Peyer's patch (tissue), 4 donors: ENCODE measurements around the gene HSPH1.

ENCODE experiments used
- CTCF ChIP-seq, 6 experiments: fragments of 450-650 bp in 4 of 6; fragments of 200-600 bp in 2 of 6; sonication (generic) in 1 of 6; IDR thresholded peaks; one replicate each; pipeline ENCODE4 v1.5.1; 2017 to 2019; ENCODE audit warnings: antibody characterized with exemption in 6 of 6, mild to moderate bottlenecking in 3 of 6, moderate library complexity in 1 of 6
- POLR2A ChIP-seq, 2 donors: fragments of 450-650 bp; IDR thresholded peaks; one replicate each; pipeline ENCODE4 v1.5.1; 2017; ENCODE audit warnings: antibody characterized with exemption in 2 of 2, mild to moderate bottlenecking in 2 of 2, moderate library complexity in 2 of 2

GRCh38 chr13:31162151-31163008 lies 676 bp upstream of the HSPH1 start:
- TF ChIP-seq CTCF (IDR thresholded peaks at IDR 0.05) (no peak), POLR2A (IDR thresholded peaks at IDR 0.05) (peak in 1 of 2 donors; percentile 26)
